Caco-2 (cell line): ENCODE data around the gene GIMAP4. TPM values are rescaled to one million over a fixed set of nuclear protein-coding genes. Genes with fewer than 3 reads are reported as not detected.

ENCODE experiments used
- BruUV-seq: library from RNA; stranded (reverse); fragments of 400-500 nt; replicated peaks from 2 replicates; lab custom pipeline; 2021; lab: Mats Ljungman, UMichigan
- CTCF ChIA-PET: fragments of 300-600 bp; sonication (Branson Sonifier 250); formaldehyde crosslinking; loops from one replicate; lab custom pipeline; 2022; ENCODE audit warnings: antibody characterized with exemption; lab: Charles Lee
- POLR2A ChIA-PET: fragments of 300-600 bp; sonication (Branson Sonifier 250); formaldehyde crosslinking; loops from one replicate; lab custom pipeline; 2022; ENCODE audit warnings: antibody characterized with exemption; lab: Charles Lee
- DNase-seq, 2 experiments: peaks; one replicate each; pipeline versions ENCODE4 v3.0.0 to v3.0.0-alpha.2; 2020 to 2022
- H3K27me3 ChIP-seq: replicated peaks from 2 replicates; pipeline ENCODE4 v1.6.0; 2011; ENCODE audit warnings: low read length; ENCODE audit not compliant: control insufficient read depth, insufficient read depth
- H3K36me3 ChIP-seq: 2 replicates; pipeline ENCODE4 v1.5.1; 2011; ENCODE audit warnings: low read length; ENCODE audit not compliant: control insufficient read depth, insufficient read depth
- H3K4me1 ChIP-seq: fragments of 250-450 bp; sonication (Bioruptor Pico); 2 replicates; pipeline ENCODE4 v1.5.1; 2020; ENCODE audit warnings: mild to moderate bottlenecking
- H3K4me3 ChIP-seq: 2 replicates; pipeline ENCODE4 v1.5.1; 2011; ENCODE audit warnings: low read depth, mild to moderate bottlenecking, control low read depth, low read length
- H3K9me3 ChIP-seq: fragments of 250-450 bp; sonication (Bioruptor Pico); 2 replicates; pipeline ENCODE4 v1.5.1; 2020; ENCODE audit warnings: mild to moderate bottlenecking, moderate library complexity
- H3K27ac Mint-ChIP-seq: one replicate; pipeline ENCODE4 v1.8.0; 2022; ENCODE audit warnings: mixed read lengths; ENCODE audit not compliant: unreplicated experiment
- H3K27me3 Mint-ChIP-seq: one replicate; pipeline ENCODE4 v1.8.0; 2022; ENCODE audit warnings: mixed read lengths; ENCODE audit not compliant: insufficient read depth, unreplicated experiment
- H3K36me3 Mint-ChIP-seq: one replicate; pipeline ENCODE4 v1.8.0; 2022; ENCODE audit warnings: mild to moderate bottlenecking, mixed read lengths; ENCODE audit not compliant: insufficient read depth, unreplicated experiment
- H3K4me1 Mint-ChIP-seq: one replicate; pipeline ENCODE4 v1.8.0; 2022; ENCODE audit warnings: low read depth, mixed read lengths; ENCODE audit not compliant: unreplicated experiment
- H3K4me3 Mint-ChIP-seq: one replicate; pipeline ENCODE4 v1.8.0; 2022; ENCODE audit warnings: mild to moderate bottlenecking, moderate library complexity, mixed read lengths; ENCODE audit not compliant: unreplicated experiment
- H3K9me3 Mint-ChIP-seq: one replicate; pipeline ENCODE4 v1.8.0; 2022; ENCODE audit warnings: mixed read lengths; ENCODE audit not compliant: unreplicated experiment
- intact Hi-C: fragments of 100-400 bp; cut with micrococcal nuclease; formaldehyde crosslinking; loops from one replicate; pipeline ENCODE4 v1.10.0; 2022; ENCODE audit not compliant: unreplicated experiment
- total RNA-seq: library from RNA; stranded (reverse); gene quantifications from 2 replicates; pipeline ENCODE4 v1.2.3, GENCODE V29; 2022
- TF ChIP-seq, protein P1 (sequence below), 2 experiments: fragments of 200-600 bp in 1 of 2; IDR thresholded peaks; 1 replicate in 1 of 2; 2 replicates in 1 of 2; pipeline versions ENCODE4 v1.5.1 to v1.8.0; 2011 to 2022; ENCODE audit warnings: antibody characterized with exemption in 1 of 2, control low read depth in 1 of 2, inconsistent platforms in 1 of 2, low read depth in 1 of 2, low read length in 1 of 2, mild to moderate bottlenecking in 1 of 2, moderate library complexity in 1 of 2; ENCODE audit not compliant: insufficient read depth in 1 of 2, severe bottlenecking in 1 of 2, unreplicated experiment in 1 of 2

Gene GIMAP4
- total RNA-seq, 1 experiment from 2014 or later: not detected

DNA sequence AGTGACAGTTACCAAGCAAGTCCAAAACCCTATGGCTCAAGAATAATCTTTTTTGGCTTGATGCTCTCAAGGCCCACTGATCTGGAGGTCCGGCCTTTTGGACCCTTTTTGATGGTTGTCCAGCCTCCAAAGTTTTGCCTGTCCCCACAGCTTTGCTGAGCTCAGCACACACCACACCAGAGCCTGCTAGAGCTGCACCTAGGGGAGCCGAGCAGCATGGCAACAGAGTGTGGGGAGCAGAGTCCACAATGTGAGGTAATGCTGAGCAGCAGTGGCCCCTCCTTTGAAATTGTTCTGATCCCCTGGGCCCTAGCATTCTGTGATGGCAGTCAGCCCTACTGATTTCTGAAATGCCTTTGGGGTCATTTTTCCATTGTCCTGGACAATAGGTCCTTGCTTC lies 43.2 kb upstream of the GIMAP4 start:
- H3K36me3 Mint-ChIP-seq: no peaks in the 10 kb centered on the region
- no peak overlapping the region for H3K4me3 Mint-ChIP-seq
- H3K9me3 ChIP-seq: no peaks in the 10 kb centered on the region
- peaks cover 6% of the 10 kb centered on the region for H3K9me3 Mint-ChIP-seq
- H3K27me3 ChIP-seq: no peaks in the 10 kb centered on the region; the same call in 1 of the 2 replicates
- H3K27ac Mint-ChIP-seq: no peak overlapping the region
- DNase-seq: no peak
- ChIA-PET CTCF (no interaction called here), POLR2A (no interaction called here)
- TF ChIP-seq, protein P1, sequence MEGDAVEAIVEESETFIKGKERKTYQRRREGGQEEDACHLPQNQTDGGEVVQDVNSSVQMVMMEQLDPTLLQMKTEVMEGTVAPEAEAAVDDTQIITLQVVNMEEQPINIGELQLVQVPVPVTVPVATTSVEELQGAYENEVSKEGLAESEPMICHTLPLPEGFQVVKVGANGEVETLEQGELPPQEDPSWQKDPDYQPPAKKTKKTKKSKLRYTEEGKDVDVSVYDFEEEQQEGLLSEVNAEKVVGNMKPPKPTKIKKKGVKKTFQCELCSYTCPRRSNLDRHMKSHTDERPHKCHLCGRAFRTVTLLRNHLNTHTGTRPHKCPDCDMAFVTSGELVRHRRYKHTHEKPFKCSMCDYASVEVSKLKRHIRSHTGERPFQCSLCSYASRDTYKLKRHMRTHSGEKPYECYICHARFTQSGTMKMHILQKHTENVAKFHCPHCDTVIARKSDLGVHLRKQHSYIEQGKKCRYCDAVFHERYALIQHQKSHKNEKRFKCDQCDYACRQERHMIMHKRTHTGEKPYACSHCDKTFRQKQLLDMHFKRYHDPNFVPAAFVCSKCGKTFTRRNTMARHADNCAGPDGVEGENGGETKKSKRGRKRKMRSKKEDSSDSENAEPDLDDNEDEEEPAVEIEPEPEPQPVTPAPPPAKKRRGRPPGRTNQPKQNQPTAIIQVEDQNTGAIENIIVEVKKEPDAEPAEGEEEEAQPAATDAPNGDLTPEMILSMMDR (IDR thresholded peaks at IDR 0.05; ENCODE audit: insufficient read depth in 1 of 2, low read depth in 1 of 2, low read length in 1 of 2, severe bottlenecking in 1 of 2, unreplicated experiment in 1 of 2): no peak
- no peaks in the 10 kb centered on the region for H3K4me1 ChIP-seq
- H3K4me3 ChIP-seq: no peak overlapping the region
- no peaks in the 10 kb centered on the region for H3K36me3 ChIP-seq
- BruUV-seq: no TSS peak
- intact Hi-C loops: no loop called here
- H3K4me1 Mint-ChIP-seq: no peaks in the 10 kb centered on the region
- H3K27me3 Mint-ChIP-seq: peaks cover 10% of the 10 kb centered on the region

DNA sequence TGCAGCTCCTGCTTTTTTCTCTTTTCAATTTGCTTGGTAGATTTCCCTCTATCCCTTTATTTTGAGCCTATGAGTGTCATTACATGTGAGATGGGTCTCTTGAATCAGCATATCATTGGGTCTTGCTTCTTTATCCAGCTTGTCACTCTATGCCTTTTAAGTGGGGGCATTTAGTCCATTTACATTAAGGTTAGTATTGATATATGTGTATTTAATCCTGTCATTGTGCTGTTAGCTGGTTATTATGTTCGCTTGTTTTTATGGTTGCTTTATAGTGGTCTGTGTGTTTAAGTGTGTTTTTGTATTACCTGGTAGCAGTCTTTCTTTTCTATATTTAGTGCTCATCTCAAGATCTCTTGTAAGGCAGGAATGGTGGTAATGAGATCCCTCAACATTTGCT lies 35.5 kb upstream of the GIMAP4 start:
- Mint-ChIP-seq H3K27me3 (peaks cover 5% of the 10 kb centered on the region), H3K4me1 (no peaks in the 10 kb centered on the region), H3K4me3 (no peak overlapping the region), H3K9me3 (peaks cover 24% of the 10 kb centered on the region), H3K27ac (no peak overlapping the region), H3K36me3 (no peaks in the 10 kb centered on the region)
- BruUV-seq: no TSS peak
- no peaks in the 10 kb centered on the region; the same call in 1 of the 2 replicates for H3K9me3 ChIP-seq
- H3K4me1 ChIP-seq: no peaks in the 10 kb centered on the region
- no peak overlapping the region for H3K4me3 ChIP-seq
- CTCF ChIA-PET: no interaction called here
- intact Hi-C loops: no loop called here
- DNase-seq: no peak
- no peaks in the 10 kb centered on the region for H3K27me3 ChIP-seq
- TF ChIP-seq, protein P1 (IDR thresholded peaks at IDR 0.05; ENCODE audit: insufficient read depth in 1 of 2, low read depth in 1 of 2, low read length in 1 of 2, severe bottlenecking in 1 of 2, unreplicated experiment in 1 of 2): no peak
- POLR2A ChIA-PET: no interaction called here
- no peaks in the 10 kb centered on the region for H3K36me3 ChIP-seq

DNA sequence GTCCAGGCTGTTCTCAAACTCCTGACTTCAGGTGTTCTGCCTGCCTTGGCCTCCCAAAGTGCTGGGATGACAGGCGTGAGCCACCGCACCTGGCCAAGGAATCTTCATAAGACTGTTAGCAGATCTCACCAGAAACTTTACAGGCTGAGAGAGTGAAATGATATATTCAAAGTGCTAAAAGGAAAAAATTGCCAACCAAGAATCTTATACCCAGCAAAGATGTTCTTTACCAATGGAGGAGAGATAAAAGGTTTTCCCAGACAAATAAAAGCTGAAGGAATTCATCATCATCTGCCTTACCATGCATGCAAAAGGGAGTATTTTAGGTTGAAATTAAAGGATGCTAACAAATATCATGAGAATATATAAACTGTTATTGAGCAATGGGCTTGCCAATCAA lies 28.9 kb upstream of the GIMAP4 start:
- BruUV-seq: no TSS peak
- POLR2A ChIA-PET: no interaction called here
- Mint-ChIP-seq H3K36me3 (no peaks in the 10 kb centered on the region), H3K4me1 (no peaks in the 10 kb centered on the region), H3K27ac (no peak overlapping the region), H3K9me3 (peaks cover 29% of the 10 kb centered on the region), H3K27me3 (peaks cover 3% of the 10 kb centered on the region), H3K4me3 (no peak overlapping the region)
- intact Hi-C loops: no loop called here
- no peak for DNase-seq
- H3K4me3 ChIP-seq: no peak overlapping the region
- no peaks in the 10 kb centered on the region for H3K4me1 ChIP-seq
- H3K9me3 ChIP-seq: peaks cover 9% of the 10 kb centered on the region; the same call in 1 of the 2 replicates
- CTCF ChIA-PET: no interaction called here
- H3K27me3 ChIP-seq: no peaks in the 10 kb centered on the region
- TF ChIP-seq, protein P1 (IDR thresholded peaks at IDR 0.05; ENCODE audit: insufficient read depth in 1 of 2, low read depth in 1 of 2, low read length in 1 of 2, severe bottlenecking in 1 of 2, unreplicated experiment in 1 of 2): no peak
- H3K36me3 ChIP-seq: no peaks in the 10 kb centered on the region
